Naive thymus-derived CD4-positive, alpha-beta T cell (primary cell): ENCODE measurements around the gene ME2. TPM values are rescaled to one million over a fixed set of nuclear protein-coding genes. Genes with fewer than 3 reads are reported as not detected.

ENCODE experiments used
- ATAC-seq: fragments of 150-1000 bp; cut with Tn5 transposase; 2 replicates; pipeline ENCODE4 v1.10.0; 2021; ENCODE audit warnings: mild to moderate bottlenecking, moderate library complexity
- CTCF ChIA-PET: fragments of 350-600 bp; sonication (Branson Sonifier 250); formaldehyde crosslinking; loops from one replicate; lab custom pipeline; 2021; ENCODE audit warnings: antibody characterized with exemption; lab: Charles Lee
- POLR2A ChIA-PET: fragments of 350-600 bp; sonication (Branson Sonifier 250); formaldehyde crosslinking; loops from one replicate; lab custom pipeline; 2021; ENCODE audit warnings: antibody characterized with exemption, inconsistent platforms; lab: Charles Lee
- DNase-seq, 9 donors: peaks; one replicate each; pipeline versions ENCODE4 v3.0.0 to v3.0.0-alpha.2; 2020 to 2022; ENCODE audit warnings: mixed read lengths in 1 of 9
- H3K27ac ChIP-seq: one replicate; pipeline ENCODE4 v1.7.0; 2013; ENCODE audit warnings: mild to moderate bottlenecking, low read depth, low read length, moderate library complexity
- H3K27me3 ChIP-seq, 2 donors: one replicate each; pipeline ENCODE4 v1.7.0; 2013; ENCODE audit warnings: low read length in 2 of 2, mild to moderate bottlenecking in 2 of 2, moderate library complexity in 2 of 2; ENCODE audit not compliant: control insufficient read depth in 2 of 2, insufficient read depth in 2 of 2
- H3K36me3 ChIP-seq, 3 experiments: 1 replicate in 2 of 3; 2 replicates in 1 of 3; pipeline ENCODE4 v1.7.0; 2013; ENCODE audit warnings: low read length in 3 of 3, mild to moderate bottlenecking in 3 of 3, moderate library complexity in 1 of 3; ENCODE audit not compliant: insufficient read depth in 3 of 3, control insufficient read depth in 2 of 3
- H3K4me1 ChIP-seq, 2 donors: one replicate each; pipeline ENCODE4 v1.7.0; 2013; ENCODE audit warnings: low read length in 2 of 2, mild to moderate bottlenecking in 2 of 2, moderate library complexity in 1 of 2; ENCODE audit not compliant: control insufficient read depth in 2 of 2, insufficient read depth in 2 of 2
- H3K4me3 ChIP-seq: 2 replicates; pipeline ENCODE4 v1.7.0; 2013; ENCODE audit warnings: mild to moderate bottlenecking, low read length
- H3K9me3 ChIP-seq, 3 experiments: 1 replicate in 2 of 3; 2 replicates in 1 of 3; pipeline ENCODE4 v1.7.0; 2013; ENCODE audit warnings: low read length in 3 of 3; ENCODE audit not compliant: control insufficient read depth in 2 of 3
- H3K27ac Mint-ChIP-seq, 9 donors: one replicate each; pipeline ENCODE4 v1.8.0; 2020 to 2022; ENCODE audit warnings: mixed read lengths in 9 of 9, mild to moderate bottlenecking in 8 of 9, moderate library complexity in 5 of 9, inconsistent platforms in 2 of 9
- H3K27me3 Mint-ChIP-seq, 5 donors: one replicate each; pipeline ENCODE4 v1.8.0; 2021 to 2022; ENCODE audit warnings: mixed read lengths in 5 of 5, mild to moderate bottlenecking in 1 of 5
- H3K36me3 Mint-ChIP-seq, 5 donors: one replicate each; pipeline ENCODE4 v1.8.0; 2020 to 2022; ENCODE audit warnings: mixed read lengths in 5 of 5, mild to moderate bottlenecking in 3 of 5, inconsistent platforms in 1 of 5
- H3K4me1 Mint-ChIP-seq, 7 donors: one replicate each; pipeline ENCODE4 v1.8.0; 2020 to 2022; ENCODE audit warnings: mixed read lengths in 7 of 7, mild to moderate bottlenecking in 3 of 7, inconsistent platforms in 1 of 7
- H3K4me3 Mint-ChIP-seq, 10 donors: one replicate each; pipeline ENCODE4 v1.8.0; 2020 to 2022; ENCODE audit warnings: mild to moderate bottlenecking in 10 of 10, mixed read lengths in 10 of 10, moderate library complexity in 6 of 10, inconsistent platforms in 2 of 10
- H3K9me3 Mint-ChIP-seq, 11 donors: one replicate each; pipeline ENCODE4 v1.8.0; 2020 to 2022; ENCODE audit warnings: mixed read lengths in 11 of 11, mild to moderate bottlenecking in 4 of 11, inconsistent platforms in 1 of 11, moderate library complexity in 1 of 11
- intact Hi-C, 2 donors: fragments of 100-400 bp; cut with micrococcal nuclease; formaldehyde crosslinking; loops; one replicate each; pipeline ENCODE4 v1.15.1; 2023
- polyA plus RNA-seq, 2 donors: library from polyadenylated mRNA; unstranded; fragments of 300-500 nt; fragmentation: Illumina TruSeq; gene quantifications; one replicate each; pipeline ENCODE4 v1.2.3, GENCODE V29; 2021
- total RNA-seq, 6 experiments: library from RNA in 5 of 6; stranded (reverse) in 5 of 6; gene quantifications; 1 replicate in 5 of 6; 2 replicates in 1 of 6; pipeline ENCODE4 v1.2.3 and lab custom pipeline; 2021 to 2026

ME2 gene
- total and polyA plus RNA-seq, 7 experiments from 2014 or later: 29.4 to 84.7 (median 43.7) TPM

DNA sequence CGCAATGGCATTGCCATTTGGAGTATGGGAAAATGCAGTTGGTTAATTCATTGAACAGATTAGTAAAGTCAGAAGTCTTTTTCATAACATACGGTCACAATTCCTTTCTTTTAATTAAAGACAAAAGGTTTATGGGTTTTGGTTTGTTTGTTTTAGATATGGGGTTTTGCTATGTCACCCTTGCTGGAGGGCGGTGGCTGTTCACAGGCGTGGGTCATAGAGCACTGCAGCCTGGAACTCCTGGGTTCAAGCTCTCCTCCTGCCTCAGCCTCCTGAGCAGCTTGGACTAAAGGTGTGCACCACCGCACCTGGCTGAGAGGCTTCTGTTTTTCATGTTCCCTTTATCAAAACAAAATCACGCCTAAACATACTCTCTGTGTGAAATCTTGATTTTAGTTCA lies 70.3 kb downstream of the ME2 start:
- Histone ChIP-seq H3K9me3 (no peaks in the 10 kb centered on the region), H3K27ac (no peak overlapping the region), H3K27me3 (no peaks in the 10 kb centered on the region), H3K4me1 (no peaks in the 10 kb centered on the region), H3K36me3 (peaks cover 0 to 10% (median 0%) of the 10 kb centered on the region in 3 experiments), H3K4me3 (no peak overlapping the region)
- Mint-ChIP-seq H3K4me1 (no peaks in the 10 kb centered on the region), H3K4me3 (no peak overlapping the region), H3K9me3 (no peaks in the 10 kb centered on the region), H3K36me3 (peaks cover 3 to 30% (median 9%) of the 10 kb centered on the region in 5 donors), H3K27me3 (no peaks in the 10 kb centered on the region), H3K27ac (no peak overlapping the region)
- intact Hi-C loops: no loop called here
- POLR2A ChIA-PET: interaction anchor here (1.4 kb wide), 1 partner anchor 18 kb away, joined by 6 read pairs; the partner anchor contains the start of gene ELAC1
- no peak for ATAC-seq
- CTCF ChIA-PET: no interaction called here
- no peak for DNase-seq

- intact Hi-C loops: no loop called here
- no peak overlapping the region for H3K27ac ChIP-seq
- Mint-ChIP-seq H3K27ac (peak overlapping the region in 1 of 9 donors; percentile 51), H3K9me3 (no peaks in the 10 kb centered on the region), H3K27me3 (no peaks in the 10 kb centered on the region), H3K4me1 (no peaks in the 10 kb centered on the region), H3K36me3 (peaks cover 3 to 18% (median 7%) of the 10 kb centered on the region in 5 donors), H3K4me3 (no peak overlapping the region)
- no peak overlapping the region for H3K4me3 ChIP-seq
- no peaks in the 10 kb centered on the region for H3K36me3 ChIP-seq
- H3K4me1 ChIP-seq: no peaks in the 10 kb centered on the region
- ChIA-PET POLR2A (interaction anchor here (0.6 to 1.4 kb wide), 2 partner anchors 17 kb away, joined by 3 to 6 read pairs; partner anchors contain the start of gene ELAC1), CTCF (interaction anchor here (0.7 kb wide), 1 partner anchor 109 kb away, joined by 3 read pairs; no protein-coding TSS in a partner anchor)
- H3K9me3 ChIP-seq: no peaks in the 10 kb centered on the region
- ATAC-seq (no peak), DNase-seq (no peak)
- H3K27me3 ChIP-seq: no peaks in the 10 kb centered on the region
These were observed 71.7 kb downstream of the ME2 start for GRCh38 chr18:50950626-50951025.

GRCh38 chr18:50953822-50954221 lies 74.9 kb downstream of the ME2 start:
- CTCF ChIA-PET: no interaction called here
- Histone ChIP-seq H3K4me1 (no peaks in the 10 kb centered on the region), H3K27me3 (no peaks in the 10 kb centered on the region), H3K36me3 (no peaks in the 10 kb centered on the region), H3K9me3 (no peaks in the 10 kb centered on the region), H3K27ac (no peak overlapping the region), H3K4me3 (no peak overlapping the region)
- no peak overlapping the region for H3K27ac Mint-ChIP-seq
- peaks cover 0 to 4% (median 0%) of the 10 kb centered on the region in 5 donors for H3K27me3 Mint-ChIP-seq
- intact Hi-C loops: no loop called here
- no peak overlapping the region for H3K4me3 Mint-ChIP-seq
- no peaks in the 10 kb centered on the region for H3K9me3 Mint-ChIP-seq
- no peak for ATAC-seq
- no peak for DNase-seq
- H3K4me1 Mint-ChIP-seq: no peaks in the 10 kb centered on the region
- no peaks in the 10 kb centered on the region for H3K36me3 Mint-ChIP-seq
- POLR2A ChIA-PET: no interaction called here

DNA sequence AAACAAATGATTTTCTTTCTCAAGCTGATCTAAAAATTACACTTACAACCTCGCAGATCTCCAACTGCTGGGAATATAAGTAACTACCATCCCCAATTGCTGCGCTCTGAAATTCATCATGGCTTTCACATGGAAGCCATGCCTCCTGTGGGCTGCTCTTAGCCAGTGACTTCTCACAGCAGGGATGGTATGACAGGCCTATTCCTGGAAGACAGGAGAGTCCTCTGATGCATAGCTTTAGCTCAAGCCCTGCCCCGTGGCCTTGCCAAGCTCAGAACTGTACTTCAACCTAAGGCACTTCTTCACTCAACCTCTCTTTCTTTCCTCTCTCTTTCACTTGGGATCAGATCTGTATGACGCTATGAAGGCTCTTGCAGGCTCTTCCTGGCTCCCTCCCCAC lies 76.3 kb downstream of the ME2 start:
- no peak overlapping the region for H3K27ac ChIP-seq
- ATAC-seq: no peak
- Mint-ChIP-seq H3K27me3 (peaks cover 0 to 6% (median 2%) of the 10 kb centered on the region in 5 donors), H3K27ac (peak overlapping the region in 1 of 9 donors; percentile 53), H3K36me3 (no peaks in the 10 kb centered on the region), H3K9me3 (peaks cover 0 to 11% (median 2%) of the 10 kb centered on the region in 11 donors), H3K4me1 (no peaks in the 10 kb centered on the region), H3K4me3 (no peak overlapping the region)
- no peak overlapping the region for H3K4me3 ChIP-seq
- no peaks in the 10 kb centered on the region for H3K36me3 ChIP-seq
- ChIA-PET POLR2A (no interaction called here), CTCF (no interaction called here)
- H3K27me3 ChIP-seq: no peaks in the 10 kb centered on the region
- intact Hi-C loops: no loop called here
- no peak for DNase-seq
- no peaks in the 10 kb centered on the region for H3K9me3 ChIP-seq
- H3K4me1 ChIP-seq: no peaks in the 10 kb centered on the region

DNA sequence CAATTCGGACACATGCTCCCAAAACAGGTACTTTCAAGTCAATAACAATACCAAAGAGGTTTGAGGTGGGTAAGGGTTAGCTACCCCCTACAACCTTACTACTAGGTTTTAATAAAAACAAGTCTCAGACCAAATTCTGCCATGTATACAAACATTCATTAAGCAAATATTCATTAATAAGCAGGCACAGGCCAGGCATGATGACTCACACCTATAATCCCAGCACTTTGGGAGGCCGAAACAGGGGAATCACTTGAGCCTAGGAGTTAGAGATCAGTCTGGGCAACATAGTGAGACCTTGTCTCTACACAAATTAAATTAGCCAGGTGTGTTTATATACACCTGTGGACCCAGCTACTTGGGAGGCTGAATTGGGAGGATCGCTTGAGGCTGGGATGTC lies 77.2 kb downstream of the ME2 start:
- H3K27me3 Mint-ChIP-seq: peaks cover 0 to 9% (median 3%) of the 10 kb centered on the region in 5 donors
- Histone ChIP-seq H3K4me3 (no peak overlapping the region), H3K4me1 (no peaks in the 10 kb centered on the region), H3K27ac (no peak overlapping the region), H3K27me3 (no peaks in the 10 kb centered on the region), H3K36me3 (no peaks in the 10 kb centered on the region), H3K9me3 (peaks cover 0 to 2% (median 0%) of the 10 kb centered on the region in 3 experiments)
- H3K4me1 Mint-ChIP-seq: no peaks in the 10 kb centered on the region
- H3K27ac Mint-ChIP-seq: no peak overlapping the region
- ATAC-seq (no peak), DNase-seq (no peak)
- ChIA-PET POLR2A (no interaction called here), CTCF (no interaction called here)
- H3K4me3 Mint-ChIP-seq: no peak overlapping the region
- H3K36me3 Mint-ChIP-seq: peaks cover 0 to 4% (median 2%) of the 10 kb centered on the region in 5 donors
- peaks cover 0 to 19% (median 8%) of the 10 kb centered on the region in 11 donors for H3K9me3 Mint-ChIP-seq
- intact Hi-C loops: no loop called here

- no peak overlapping the region for H3K4me3 ChIP-seq
- Mint-ChIP-seq H3K4me3 (no peak overlapping the region), H3K9me3 (peaks cover 4 to 56% (median 31%) of the 10 kb centered on the region in 11 donors), H3K36me3 (peaks cover 6 to 21% (median 7%) of the 10 kb centered on the region in 5 donors), H3K4me1 (no peaks in the 10 kb centered on the region), H3K27ac (peak overlapping the region in 1 of 9 donors; percentile 51), H3K27me3 (peaks cover 0 to 9% (median 3%) of the 10 kb centered on the region in 5 donors)
- H3K4me1 ChIP-seq: no peaks in the 10 kb centered on the region
- ChIA-PET POLR2A (no interaction called here), CTCF (interaction anchor here (0.8 kb wide), 1 partner anchor 43 kb away, joined by 4 read pairs; no protein-coding TSS in a partner anchor)
- H3K9me3 ChIP-seq: peaks cover 0 to 26% (median 0%) of the 10 kb centered on the region in 3 experiments
- DNase-seq (peak in 1 of 9 donors; percentile 12), ATAC-seq (no peak)
- intact Hi-C loops: loop anchor here in 1 of 2 donors (10.0 kb wide), 2 partner anchors 587 to 677 kb away; partner anchors contain the start of genes CXXC1, MBD1 and SKA1
- H3K27me3 ChIP-seq: no peaks in the 10 kb centered on the region
- no peaks in the 10 kb centered on the region for H3K36me3 ChIP-seq
- H3K27ac ChIP-seq: no peak overlapping the region
These were observed 83.1 kb downstream of the ME2 start for GRCh38 chr18:50961974-50962373.
